ENCODE data around the gene EMILIN3. TPM values are rescaled to one million over a fixed set of nuclear protein-coding genes. Genes with fewer than 3 reads are reported as not detected.

Gene EMILIN3
- polyA plus RNA-seq, 1 experiment: 0.12 TPM

DNA sequence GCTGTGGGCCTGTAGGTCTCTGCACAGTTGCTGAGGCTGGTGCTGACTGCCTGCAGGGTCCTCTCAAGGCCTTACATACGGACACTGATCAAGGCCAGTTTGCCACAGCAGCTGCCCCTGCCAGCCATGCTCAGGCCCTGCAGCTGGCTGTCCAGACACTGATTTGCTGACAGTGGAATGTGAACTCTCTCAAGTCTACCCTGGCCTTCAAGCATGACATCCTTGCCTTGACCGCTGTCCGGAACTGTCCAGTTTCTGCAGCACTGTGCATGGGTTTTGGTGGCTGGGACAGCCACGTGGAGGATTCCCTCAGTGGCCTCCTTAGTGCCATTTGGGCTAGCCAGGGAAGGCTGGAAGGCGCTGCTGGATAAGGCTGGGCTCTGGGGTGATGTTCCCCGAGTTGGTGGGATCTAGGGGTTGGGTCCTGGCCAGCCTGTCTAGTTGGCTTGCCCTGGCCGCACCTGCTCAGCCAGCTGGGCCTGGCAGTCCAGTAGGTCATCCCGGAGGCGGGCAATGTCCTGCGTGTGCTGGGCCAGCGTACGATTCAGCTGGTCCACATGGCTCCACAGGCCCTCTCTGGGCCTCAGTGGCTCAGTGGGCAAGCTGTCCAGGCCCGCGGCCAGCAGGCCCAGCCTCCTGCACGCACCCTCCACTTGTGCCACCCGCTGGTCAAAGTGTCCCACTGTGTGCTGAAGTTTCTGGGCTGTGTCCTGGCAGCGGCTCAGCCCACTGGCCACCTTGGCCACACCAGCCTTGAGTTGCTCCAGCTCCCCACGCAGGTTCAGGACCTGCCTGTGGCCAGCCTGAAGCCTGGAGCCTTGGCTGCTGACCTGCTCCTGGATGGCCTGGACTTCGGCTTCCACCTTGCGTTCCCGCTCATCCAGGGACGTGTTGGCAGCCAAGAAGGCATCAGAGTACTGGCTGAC is 5.5 kb downstream of the EMILIN3 start:
- Histone ChIP-seq H3K27me3 (ENCODE audit: control insufficient read depth, insufficient read depth, low read length) (peaks cover 24% of the 10 kb centered on the region), H3K4me3 (ENCODE audit: low read depth, low read length) (no peak overlapping the region), H3K9me3 (ENCODE audit: control insufficient read depth, insufficient read depth, low read length) (peaks cover 3% of the 10 kb centered on the region; the same call in 1 of the 2 replicates), H3K27ac (ENCODE audit: low read depth, low read length) (no peak overlapping the region)
- ChIA-PET POLR2A (no interaction called here), CTCF (interaction anchor here (0.6 to 1.1 kb wide), 2 partner anchors 188 to 389 kb away, joined by 3 to 4 read pairs; no protein-coding TSS in a partner anchor)
- no peak for DNase-seq (ENCODE audit: low read depth, low spot score)
- TF ChIP-seq, protein P1, sequence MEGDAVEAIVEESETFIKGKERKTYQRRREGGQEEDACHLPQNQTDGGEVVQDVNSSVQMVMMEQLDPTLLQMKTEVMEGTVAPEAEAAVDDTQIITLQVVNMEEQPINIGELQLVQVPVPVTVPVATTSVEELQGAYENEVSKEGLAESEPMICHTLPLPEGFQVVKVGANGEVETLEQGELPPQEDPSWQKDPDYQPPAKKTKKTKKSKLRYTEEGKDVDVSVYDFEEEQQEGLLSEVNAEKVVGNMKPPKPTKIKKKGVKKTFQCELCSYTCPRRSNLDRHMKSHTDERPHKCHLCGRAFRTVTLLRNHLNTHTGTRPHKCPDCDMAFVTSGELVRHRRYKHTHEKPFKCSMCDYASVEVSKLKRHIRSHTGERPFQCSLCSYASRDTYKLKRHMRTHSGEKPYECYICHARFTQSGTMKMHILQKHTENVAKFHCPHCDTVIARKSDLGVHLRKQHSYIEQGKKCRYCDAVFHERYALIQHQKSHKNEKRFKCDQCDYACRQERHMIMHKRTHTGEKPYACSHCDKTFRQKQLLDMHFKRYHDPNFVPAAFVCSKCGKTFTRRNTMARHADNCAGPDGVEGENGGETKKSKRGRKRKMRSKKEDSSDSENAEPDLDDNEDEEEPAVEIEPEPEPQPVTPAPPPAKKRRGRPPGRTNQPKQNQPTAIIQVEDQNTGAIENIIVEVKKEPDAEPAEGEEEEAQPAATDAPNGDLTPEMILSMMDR (IDR thresholded peaks at IDR 0.05; ENCODE audit: low read depth, low read length): no peak

DNA sequence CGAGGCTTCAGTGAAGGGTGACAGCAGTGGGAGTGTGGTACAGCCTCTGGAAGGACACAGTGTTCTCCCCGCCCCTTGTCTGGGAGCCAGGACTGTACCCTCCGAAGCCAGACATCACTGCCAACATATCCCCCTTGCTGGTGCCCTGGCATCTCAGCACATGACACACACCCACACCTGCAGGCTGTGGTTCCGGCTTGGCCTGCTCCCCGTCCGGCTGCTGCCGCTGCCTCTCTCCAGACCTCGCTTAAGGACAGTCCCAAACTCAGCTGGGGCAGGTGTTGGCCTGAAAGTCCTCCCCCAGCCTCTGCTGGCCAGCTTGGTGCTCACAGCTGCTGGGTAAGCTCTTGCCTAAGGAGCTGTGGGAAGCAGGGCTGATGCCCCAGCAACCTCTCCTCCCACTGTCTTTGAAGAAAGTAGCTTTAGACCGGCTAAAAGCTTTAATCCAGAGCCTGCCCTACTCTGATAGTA is 7.0 kb downstream of the EMILIN3 start:
- POLR2A ChIA-PET: interaction anchor here (0.6 kb wide), 1 partner anchor 11 kb away, joined by 4 read pairs; no protein-coding TSS in a partner anchor
- CTCF ChIA-PET: interaction anchor here (0.6 to 1.4 kb wide), 2 partner anchors 23 to 186 kb away, joined by 3 to 5 read pairs; no protein-coding TSS in a partner anchor
- peaks cover 3% of the 10 kb centered on the region; the same call in 1 of the 2 replicates for H3K9me3 ChIP-seq (ENCODE audit: control insufficient read depth, insufficient read depth, low read length)
- DNase-seq (ENCODE audit: low read depth, low spot score): no peak
- H3K27ac ChIP-seq (ENCODE audit: low read depth, low read length): no peak overlapping the region
- H3K27me3 ChIP-seq (ENCODE audit: control insufficient read depth, insufficient read depth, low read length): peaks cover 10% of the 10 kb centered on the region
- TF ChIP-seq, protein P1 (IDR thresholded peaks at IDR 0.05; ENCODE audit: low read depth, low read length): no peak
- H3K4me3 ChIP-seq (ENCODE audit: low read depth, low read length): no peak overlapping the region

DNA sequence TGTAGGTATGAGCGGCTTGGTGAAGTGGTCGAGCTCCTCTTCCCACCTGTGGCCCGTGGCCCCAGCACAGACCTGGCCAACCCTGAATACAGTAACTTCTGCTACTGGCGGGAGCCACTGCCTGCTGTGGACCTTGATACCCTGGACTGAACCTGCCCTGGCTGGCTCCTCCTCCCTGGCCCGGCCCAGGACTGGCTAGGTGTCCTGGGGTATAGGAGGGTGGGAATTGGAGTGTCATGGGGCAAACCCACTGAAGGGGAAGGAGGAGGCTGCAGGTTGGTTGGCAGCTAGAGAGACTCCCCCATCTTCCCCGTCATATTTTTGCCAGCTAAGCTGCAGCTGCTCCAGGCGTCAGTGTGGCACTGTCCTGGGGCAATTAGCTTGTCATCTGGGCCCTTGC is 7.9 kb downstream of the EMILIN3 start:
- H3K27me3 ChIP-seq (ENCODE audit: control insufficient read depth, insufficient read depth, low read length): peaks cover 2% of the 10 kb centered on the region
- no peak overlapping the region for H3K4me3 ChIP-seq (ENCODE audit: low read depth, low read length)
- TF ChIP-seq, protein P1 (IDR thresholded peaks at IDR 0.05; ENCODE audit: low read depth, low read length): no peak
- ChIA-PET CTCF (interaction anchor here (0.6 to 1.4 kb wide), 3 partner anchors 24 to 186 kb away, joined by 3 to 8 read pairs (median 5); no protein-coding TSS in a partner anchor), POLR2A (no interaction called here)
- peaks cover 3% of the 10 kb centered on the region; the same call in 1 of the 2 replicates for H3K9me3 ChIP-seq (ENCODE audit: control insufficient read depth, insufficient read depth, low read length)
- H3K27ac ChIP-seq (ENCODE audit: low read depth, low read length): no peak overlapping the region
- DNase-seq (ENCODE audit: low read depth, low spot score): no peak

DNA sequence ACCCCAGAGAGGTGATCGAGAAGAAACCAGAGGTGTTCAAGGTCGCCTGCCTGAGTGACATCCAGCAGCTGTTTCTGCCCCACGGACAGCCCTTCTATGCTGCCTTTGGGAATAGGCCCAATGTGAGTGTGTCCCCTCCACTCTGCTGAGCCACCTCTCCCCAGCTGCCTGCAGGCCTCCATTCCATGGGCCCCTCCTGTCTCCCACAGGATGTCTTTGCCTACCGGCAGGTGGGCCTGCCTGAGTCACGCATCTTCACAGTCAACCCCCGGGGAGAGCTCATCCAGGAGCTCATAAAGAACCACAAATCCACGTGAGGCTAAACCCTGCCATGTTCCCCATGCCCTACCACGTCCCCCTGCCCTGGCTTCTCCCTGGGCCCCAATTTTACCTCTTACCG is 8.4 kb downstream of the EMILIN3 start:
- no peak for DNase-seq (ENCODE audit: low read depth, low spot score)
- ChIA-PET CTCF (interaction anchor here (0.7 to 1.4 kb wide), 2 partner anchors 52 to 185 kb away, joined by 3 to 8 read pairs; no protein-coding TSS in a partner anchor), POLR2A (no interaction called here)
- peaks cover 2% of the 10 kb centered on the region for H3K27me3 ChIP-seq (ENCODE audit: control insufficient read depth, insufficient read depth, low read length)
- H3K27ac ChIP-seq (ENCODE audit: low read depth, low read length): no peak overlapping the region
- no peak overlapping the region for H3K4me3 ChIP-seq (ENCODE audit: low read depth, low read length)
- TF ChIP-seq, protein P1 (IDR thresholded peaks at IDR 0.05; ENCODE audit: low read depth, low read length): no peak
- no peaks in the 10 kb centered on the region; the same call in 1 of the 2 replicates for H3K9me3 ChIP-seq (ENCODE audit: control insufficient read depth, insufficient read depth, low read length)
